ENCODE data around the gene GRIN3B.
A peak's percentile ranks its signal among the peaks of the same experiment; 100 is the strongest.

GRIN3B gene

GRCh38 chr19:972281-972680 lies 27.9 kb upstream of the GRIN3B start:
- Histone ChIP-seq H3K4me1 (ENCODE audit: control insufficient read depth, insufficient read depth, low read length) (no peaks in the 10 kb centered on the region), H3K27me3 (ENCODE audit: control insufficient read depth, insufficient read depth, low read length) (no peaks in the 10 kb centered on the region), H3K9ac (ENCODE audit: low read depth, low read length) (no peak overlapping the region), H3K9me3 (ENCODE audit: control insufficient read depth, insufficient read depth, low read length) (peaks cover 3% of the 10 kb centered on the region), H3K4me3 (ENCODE audit: low read depth, low read length) (no peak overlapping the region), H3K36me3 (ENCODE audit: control insufficient read depth, insufficient read depth, low read length) (peaks cover 22% of the 10 kb centered on the region)

DNA sequence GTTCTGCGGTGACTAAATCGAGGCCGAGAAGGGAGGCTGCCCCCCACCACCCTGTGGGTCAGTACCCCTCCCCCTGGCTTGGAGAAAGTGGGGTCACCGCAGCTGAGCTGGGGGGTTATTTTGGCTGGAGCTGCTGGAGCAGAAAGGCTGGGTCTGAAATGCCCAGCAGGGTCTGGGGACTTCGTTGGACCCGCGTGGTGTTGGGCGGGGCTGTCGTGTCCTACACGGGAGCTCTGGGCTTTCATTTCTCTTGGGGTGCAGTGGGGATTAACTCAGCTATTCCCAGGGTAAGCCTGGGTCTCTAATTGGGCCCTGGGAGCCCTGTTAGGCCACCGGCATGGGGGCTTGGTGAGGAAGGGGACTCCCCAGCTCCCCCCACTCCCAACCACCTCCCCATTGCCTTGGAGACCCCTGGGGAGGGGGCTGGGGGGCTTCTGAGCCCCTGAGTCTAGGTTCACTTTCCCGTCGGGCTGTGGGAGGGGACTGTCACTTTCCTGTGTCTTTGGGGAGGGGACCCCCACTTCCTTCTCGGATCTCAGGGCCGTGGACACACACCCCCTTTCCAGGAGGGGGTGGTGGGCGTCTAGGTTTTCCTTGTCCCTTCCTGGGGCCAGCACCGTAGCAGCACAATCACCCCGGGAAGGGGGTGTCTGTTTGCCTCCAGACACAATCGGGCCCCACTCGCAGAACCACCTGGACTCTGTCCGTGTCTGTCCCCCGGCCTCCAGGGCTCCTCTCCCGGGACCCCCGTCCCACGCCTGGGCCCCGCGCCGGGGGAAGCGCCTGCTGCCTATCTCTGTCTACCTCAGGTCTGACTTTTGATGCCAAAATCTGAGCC lies 26.3 kb upstream of the GRIN3B start:
- Histone ChIP-seq H3K36me3 (ENCODE audit: control insufficient read depth, insufficient read depth, low read length) (peaks cover 15% of the 10 kb centered on the region), H3K4me3 (ENCODE audit: low read depth, low read length) (no peak overlapping the region), H3K9ac (ENCODE audit: low read depth, low read length) (no peak overlapping the region), H3K9me3 (ENCODE audit: control insufficient read depth, insufficient read depth, low read length) (peaks cover 3% of the 10 kb centered on the region), H3K27me3 (ENCODE audit: control insufficient read depth, insufficient read depth, low read length) (no peaks in the 10 kb centered on the region), H3K4me1 (ENCODE audit: control insufficient read depth, insufficient read depth, low read length) (no peaks in the 10 kb centered on the region)

GRCh38 chr19:974564-975257 lies 25.5 kb upstream of the GRIN3B start:
- H3K9me3 ChIP-seq (ENCODE audit: control insufficient read depth, insufficient read depth, low read length) = peaks cover 3% of the 10 kb centered on the region
- H3K9ac ChIP-seq (ENCODE audit: low read depth, low read length) = no peak overlapping the region
- H3K27me3 ChIP-seq (ENCODE audit: control insufficient read depth, insufficient read depth, low read length) = no peaks in the 10 kb centered on the region
- no peak overlapping the region for H3K4me3 ChIP-seq (ENCODE audit: low read depth, low read length)
- peaks cover 13% of the 10 kb centered on the region for H3K36me3 ChIP-seq (ENCODE audit: control insufficient read depth, insufficient read depth, low read length)
- no peaks in the 10 kb centered on the region for H3K4me1 ChIP-seq (ENCODE audit: control insufficient read depth, insufficient read depth, low read length)

DNA sequence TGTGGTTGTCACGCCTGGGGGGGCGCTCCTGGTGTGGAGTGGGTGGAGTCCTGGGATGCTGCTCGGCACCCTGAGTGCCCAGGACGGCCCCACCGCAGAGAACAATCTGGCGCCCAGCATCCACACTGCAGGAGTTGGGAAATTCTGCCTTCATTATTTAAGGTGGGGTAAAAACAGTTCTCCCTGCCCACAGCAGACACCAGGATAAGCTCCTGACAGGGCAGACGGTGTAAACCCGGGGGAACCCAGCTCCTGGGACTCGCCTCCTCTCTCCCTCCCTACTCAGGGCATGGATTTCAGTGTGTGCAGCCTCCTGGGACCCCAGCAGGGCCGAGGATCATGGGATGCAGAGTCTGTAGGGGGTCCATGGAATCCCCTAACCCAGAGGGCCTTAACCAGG lies 23.7 kb upstream of the GRIN3B start:
- Histone ChIP-seq H3K4me3 (ENCODE audit: low read depth, low read length) (no peak overlapping the region), H3K9me3 (ENCODE audit: control insufficient read depth, insufficient read depth, low read length) (no peaks in the 10 kb centered on the region), H3K27me3 (ENCODE audit: control insufficient read depth, insufficient read depth, low read length) (no peaks in the 10 kb centered on the region), H3K9ac (ENCODE audit: low read depth, low read length) (no peak overlapping the region), H3K36me3 (ENCODE audit: control insufficient read depth, insufficient read depth, low read length) (peaks cover 6% of the 10 kb centered on the region), H3K4me1 (ENCODE audit: control insufficient read depth, insufficient read depth, low read length) (peaks cover 4% of the 10 kb centered on the region)

DNA sequence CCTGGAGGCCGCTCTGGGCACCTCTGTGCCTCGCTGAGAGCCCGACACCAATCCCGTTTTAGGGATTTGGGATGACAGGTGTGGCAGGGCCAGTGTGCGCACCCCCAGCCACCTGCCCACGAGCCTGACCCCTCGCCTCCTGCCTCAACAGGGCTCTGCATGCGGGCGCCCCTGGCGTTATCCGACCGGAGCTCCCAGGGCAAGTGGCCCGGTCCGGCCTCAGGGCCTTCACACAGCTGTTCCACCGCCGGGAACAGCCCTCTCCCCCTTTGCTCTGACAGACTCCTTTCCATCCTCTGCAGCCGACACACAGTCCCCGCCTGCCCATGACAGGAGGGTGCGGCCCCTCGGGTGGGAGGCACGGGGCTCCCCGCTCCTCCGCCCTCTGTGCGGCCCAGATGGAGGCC lies 23.2 kb upstream of the GRIN3B start:
- Histone ChIP-seq H3K27me3 (ENCODE audit: control insufficient read depth, insufficient read depth, low read length) (no peaks in the 10 kb centered on the region), H3K36me3 (ENCODE audit: control insufficient read depth, insufficient read depth, low read length) (peaks cover 3% of the 10 kb centered on the region), H3K9me3 (ENCODE audit: control insufficient read depth, insufficient read depth, low read length) (no peaks in the 10 kb centered on the region), H3K4me3 (ENCODE audit: low read depth, low read length) (no peak overlapping the region), H3K9ac (ENCODE audit: low read depth, low read length) (no peak overlapping the region), H3K4me1 (ENCODE audit: control insufficient read depth, insufficient read depth, low read length) (peaks cover 4% of the 10 kb centered on the region)

- Histone ChIP-seq H3K9me3 (ENCODE audit: control insufficient read depth, insufficient read depth, low read length) (no peaks in the 10 kb centered on the region), H3K9ac (ENCODE audit: low read depth, low read length) (no peak overlapping the region), H3K27me3 (ENCODE audit: control insufficient read depth, insufficient read depth, low read length) (no peaks in the 10 kb centered on the region), H3K36me3 (ENCODE audit: control insufficient read depth, insufficient read depth, low read length) (no peaks in the 10 kb centered on the region), H3K4me1 (ENCODE audit: control insufficient read depth, insufficient read depth, low read length) (peaks cover 4% of the 10 kb centered on the region), H3K4me3 (ENCODE audit: low read depth, low read length) (no peak overlapping the region)
These were observed 20.9 kb upstream of the GRIN3B start for GRCh38 chr19:979318-979741.

GRCh38 chr19:980133-980998 lies 19.9 kb upstream of the GRIN3B start:
- H3K9ac ChIP-seq (ENCODE audit: low read depth, low read length) = peak overlapping the region; percentile 60
- H3K4me3 ChIP-seq (ENCODE audit: low read depth, low read length) = peak overlapping the region; percentile 22
- H3K9me3 ChIP-seq (ENCODE audit: control insufficient read depth, insufficient read depth, low read length) = no peaks in the 10 kb centered on the region
- H3K36me3 ChIP-seq (ENCODE audit: control insufficient read depth, insufficient read depth, low read length) = no peaks in the 10 kb centered on the region
- H3K4me1 ChIP-seq (ENCODE audit: control insufficient read depth, insufficient read depth, low read length) = peaks cover 4% of the 10 kb centered on the region
- H3K27me3 ChIP-seq (ENCODE audit: control insufficient read depth, insufficient read depth, low read length) = no peaks in the 10 kb centered on the region

DNA sequence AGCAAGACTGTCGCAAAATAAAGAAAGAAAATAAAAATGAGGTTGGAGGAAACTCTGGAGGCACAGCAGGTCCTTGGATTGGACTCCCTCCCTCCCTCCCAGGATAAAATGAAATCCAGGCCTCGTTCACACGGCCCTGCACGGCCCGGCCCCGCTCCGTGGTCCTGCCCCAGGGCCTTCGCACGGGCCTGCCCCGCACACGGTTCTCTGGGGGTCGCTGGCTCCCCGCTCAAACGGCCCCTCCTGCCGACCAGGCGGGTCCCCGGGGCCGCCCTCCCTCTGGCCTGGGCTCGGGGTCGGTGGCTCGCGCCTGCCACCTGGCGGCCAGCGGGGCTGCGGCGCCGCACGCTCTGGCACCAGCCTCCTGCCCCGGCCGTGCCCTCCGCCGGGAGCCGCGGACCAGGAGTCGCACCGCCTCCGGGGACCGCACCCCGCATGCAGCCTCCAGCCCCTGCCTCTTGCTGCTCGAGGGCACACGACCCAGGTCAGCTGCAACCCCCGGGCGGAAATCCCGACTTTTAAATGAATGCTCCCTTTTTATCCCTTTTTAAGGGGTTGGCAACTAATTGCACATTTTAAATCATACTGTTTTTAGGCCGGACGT lies 17.6 kb upstream of the GRIN3B start:
- Histone ChIP-seq H3K9me3 (ENCODE audit: control insufficient read depth, insufficient read depth, low read length) (no peaks in the 10 kb centered on the region), H3K4me3 (ENCODE audit: low read depth, low read length) (no peak overlapping the region), H3K9ac (ENCODE audit: low read depth, low read length) (no peak overlapping the region), H3K4me1 (ENCODE audit: control insufficient read depth, insufficient read depth, low read length) (peaks cover 4% of the 10 kb centered on the region), H3K27me3 (ENCODE audit: control insufficient read depth, insufficient read depth, low read length) (no peaks in the 10 kb centered on the region), H3K36me3 (ENCODE audit: control insufficient read depth, insufficient read depth, low read length) (peaks cover 14% of the 10 kb centered on the region)

DNA sequence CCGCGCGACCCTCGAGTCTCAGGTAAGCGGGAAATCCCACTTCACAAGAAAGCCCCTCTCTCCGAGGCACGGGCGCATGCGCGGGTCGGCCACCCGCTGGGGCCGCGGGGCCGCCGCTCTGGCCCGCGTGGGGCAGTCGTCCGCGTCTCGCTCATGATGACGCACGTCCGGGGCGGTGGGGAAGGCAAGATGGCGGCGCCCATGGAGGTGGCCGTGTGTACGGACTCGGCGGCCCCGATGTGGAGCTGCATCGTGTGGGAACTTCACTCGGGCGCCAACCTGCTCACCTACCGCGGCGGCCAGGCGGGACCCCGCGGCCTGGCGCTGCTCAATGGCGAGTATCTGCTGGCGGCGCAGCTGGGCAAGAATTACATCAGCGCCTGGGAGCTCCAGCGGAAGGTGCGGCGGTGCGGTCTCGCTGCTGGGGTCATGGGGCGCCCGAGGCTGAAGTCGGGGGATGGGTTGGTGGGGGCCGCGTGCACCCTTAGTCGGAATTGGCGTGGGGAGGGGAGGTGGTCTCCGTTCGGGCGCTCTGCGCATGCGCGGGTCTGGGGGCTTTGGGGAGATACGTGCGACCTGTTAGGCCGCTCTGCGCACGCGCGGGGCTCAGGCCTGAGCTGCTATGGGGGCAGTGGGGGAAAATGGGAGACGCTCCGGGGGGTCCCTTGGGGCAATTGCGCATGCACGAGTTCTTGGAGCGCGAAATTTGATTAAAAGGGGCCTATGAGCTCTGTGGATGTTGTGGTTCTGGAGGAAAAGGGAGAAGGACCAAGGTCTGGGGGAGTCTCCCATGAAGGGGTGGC lies 15.9 kb upstream of the GRIN3B start, which contains the start of gene WDR18:
TSS of gene WDR18 (plus strand) at position 181 of the 803 bp plus-strand sequence. CDS start at position 190, 9 bp downstream.
- H3K4me1 ChIP-seq (ENCODE audit: control insufficient read depth, insufficient read depth, low read length) = peaks cover 4% of the 10 kb centered on the region
- H3K27me3 ChIP-seq (ENCODE audit: control insufficient read depth, insufficient read depth, low read length) = no peaks in the 10 kb centered on the region
- peaks cover 19% of the 10 kb centered on the region for H3K36me3 ChIP-seq (ENCODE audit: control insufficient read depth, insufficient read depth, low read length)

DNA sequence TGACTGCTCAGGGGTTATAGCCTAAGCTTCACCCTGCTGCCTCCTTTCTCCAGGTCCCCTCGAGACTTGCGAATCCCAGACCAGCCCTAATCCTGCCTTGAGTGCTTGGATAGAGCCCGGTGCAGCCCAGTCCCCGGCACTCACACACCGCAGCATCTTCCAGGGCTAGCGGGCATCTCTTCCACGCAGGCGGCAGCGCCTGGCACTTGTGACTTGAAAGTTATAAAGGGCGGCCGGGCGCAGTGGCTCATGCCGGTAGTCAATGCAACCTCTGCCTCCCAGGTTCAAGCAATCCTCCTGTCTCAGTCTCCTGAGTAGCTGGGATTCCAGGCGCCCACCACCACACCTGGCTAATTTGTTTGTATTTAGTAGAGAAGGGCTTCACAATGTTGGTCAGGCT lies 14.1 kb upstream of the GRIN3B start:
- H3K9ac ChIP-seq (ENCODE audit: low read depth, low read length) = no peak overlapping the region
- H3K4me3 ChIP-seq (ENCODE audit: low read depth, low read length) = no peak overlapping the region
- H3K36me3 ChIP-seq (ENCODE audit: control insufficient read depth, insufficient read depth, low read length) = peaks cover 33% of the 10 kb centered on the region
- no peaks in the 10 kb centered on the region for H3K9me3 ChIP-seq (ENCODE audit: control insufficient read depth, insufficient read depth, low read length)
- H3K4me1 ChIP-seq (ENCODE audit: control insufficient read depth, insufficient read depth, low read length) = no peaks in the 10 kb centered on the region
- no peaks in the 10 kb centered on the region for H3K27me3 ChIP-seq (ENCODE audit: control insufficient read depth, insufficient read depth, low read length)

More for the DNA sequence above, 15.9 kb upstream of the GRIN3B start, which contains the start of gene WDR18:
- H3K9ac ChIP-seq (ENCODE audit: low read depth, low read length) = peak within 1 kb of the TSS; percentile 98
- H3K9me3 ChIP-seq (ENCODE audit: control insufficient read depth, insufficient read depth, low read length) = no peaks in the 10 kb centered on the region
- H3K4me3 ChIP-seq (ENCODE audit: low read depth, low read length) = peak within 1 kb of the TSS; percentile 85

Measured in iPS-15b (cell line).